OCI-LY3 (cell line): ENCODE data around the gene ECI2.

Source experiments
- EZH2phosphoT487 ChIP-seq: fragments of 200-600 bp; shearing (Covaris generic); IDR thresholded peaks from 2 replicates; pipeline ENCODE4 v1.6.1; 2018; ENCODE audit warnings: antibody characterized with exemption, mixed run types, low read depth
- TF ChIP-seq, protein P1 (sequence below): fragments of 200-600, 300-600 bp; sonication (generic); IDR thresholded peaks from 2 replicates; pipeline ENCODE4 v1.5.1; 2014; ENCODE audit warnings: antibody characterized with exemption, low read length, low read depth

DNA sequence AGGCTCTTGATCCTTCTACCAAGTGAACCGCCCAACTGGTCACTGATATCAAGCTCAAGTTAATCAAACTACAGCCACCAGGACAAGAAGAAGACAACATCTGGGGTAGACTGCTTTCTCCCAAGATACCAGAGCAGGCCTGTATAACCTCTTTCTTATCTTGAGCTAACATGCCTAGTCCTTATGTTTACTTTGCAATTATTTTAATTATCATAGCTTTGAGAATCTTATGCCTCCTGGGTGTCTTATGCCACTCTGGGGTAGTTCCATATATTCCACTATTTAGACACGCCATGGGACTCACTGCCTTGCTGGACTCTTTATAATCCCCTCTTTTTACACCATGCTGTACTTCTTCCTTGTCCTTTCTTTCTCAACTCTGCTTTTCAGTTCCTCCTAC, 41.5 kb upstream of the ECI2 start:
- TF ChIP-seq, protein P1, sequence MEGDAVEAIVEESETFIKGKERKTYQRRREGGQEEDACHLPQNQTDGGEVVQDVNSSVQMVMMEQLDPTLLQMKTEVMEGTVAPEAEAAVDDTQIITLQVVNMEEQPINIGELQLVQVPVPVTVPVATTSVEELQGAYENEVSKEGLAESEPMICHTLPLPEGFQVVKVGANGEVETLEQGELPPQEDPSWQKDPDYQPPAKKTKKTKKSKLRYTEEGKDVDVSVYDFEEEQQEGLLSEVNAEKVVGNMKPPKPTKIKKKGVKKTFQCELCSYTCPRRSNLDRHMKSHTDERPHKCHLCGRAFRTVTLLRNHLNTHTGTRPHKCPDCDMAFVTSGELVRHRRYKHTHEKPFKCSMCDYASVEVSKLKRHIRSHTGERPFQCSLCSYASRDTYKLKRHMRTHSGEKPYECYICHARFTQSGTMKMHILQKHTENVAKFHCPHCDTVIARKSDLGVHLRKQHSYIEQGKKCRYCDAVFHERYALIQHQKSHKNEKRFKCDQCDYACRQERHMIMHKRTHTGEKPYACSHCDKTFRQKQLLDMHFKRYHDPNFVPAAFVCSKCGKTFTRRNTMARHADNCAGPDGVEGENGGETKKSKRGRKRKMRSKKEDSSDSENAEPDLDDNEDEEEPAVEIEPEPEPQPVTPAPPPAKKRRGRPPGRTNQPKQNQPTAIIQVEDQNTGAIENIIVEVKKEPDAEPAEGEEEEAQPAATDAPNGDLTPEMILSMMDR, result no peak
- no peak for TF ChIP-seq EZH2phosphoT487
